Activated T-cell treated with anti-CD3 and anti-CD28 coated beads, Interleukin-2, amount 50 U/mL, for 48 hours (primary cell): ENCODE measurements around the gene CD164.
"Not testable (repeated sequence)": the region's sequence is repeated elsewhere in the genome, so short reads cannot be mapped to it uniquely, and the experiment has no call there.

Experiments
- DNase-seq, 2 experiments: peaks; one replicate each; pipeline ENCODE4 v3.0.0-alpha.2; 2020

The CD164 gene

GRCh38 chr6:109340811-109341210, 41.5 kb downstream of the CD164 start:
- DNase-seq = no peak

GRCh38 chr6:109339906-109340678, 42.2 kb downstream of the CD164 start:
- DNase-seq = no peak

GRCh38 chr6:109336221-109336961, 45.9 kb downstream of the CD164 start:
- no peak for DNase-seq

- not testable (repeated sequence) for DNase-seq
Observed at GRCh38 chr6:109333870-109334269, 48.4 kb downstream of the CD164 start.

- no peak for DNase-seq
Observed at GRCh38 chr6:109332748-109333147, 49.5 kb downstream of the CD164 start.

- DNase-seq = no peak
Observed at GRCh38 chr6:109331081-109331480, 51.2 kb downstream of the CD164 start.

- no peak for DNase-seq
Observed at GRCh38 chr6:109330263-109330662, 52.0 kb downstream of the CD164 start.

GRCh38 chr6:109328629-109329028, 53.6 kb downstream of the CD164 start:
- DNase-seq = no peak

GRCh38 chr6:109327959-109328358, 54.3 kb downstream of the CD164 start:
- no peak for DNase-seq

- no peak for DNase-seq
Observed at GRCh38 chr6:109327491-109327890, 54.8 kb downstream of the CD164 start.

GRCh38 chr6:109326351-109326750, 55.9 kb downstream of the CD164 start:
- no peak for DNase-seq

GRCh38 chr6:109325400-109325801, 56.9 kb downstream of the CD164 start:
- no peak for DNase-seq

GRCh38 chr6:109323241-109323640, 59.0 kb downstream of the CD164 start:
- DNase-seq = no peak

GRCh38 chr6:109322825-109323224, 59.4 kb downstream of the CD164 start:
- DNase-seq = no peak

- DNase-seq = no peak
Observed at GRCh38 chr6:109321752-109322151, 60.5 kb downstream of the CD164 start.

- DNase-seq = no peak
Observed at GRCh38 chr6:109320072-109320471, 62.2 kb downstream of the CD164 start.

- no peak for DNase-seq
Observed at GRCh38 chr6:109318328-109318876, 63.9 kb downstream of the CD164 start.

- no peak for DNase-seq
Observed at GRCh38 chr6:109316909-109317308, 65.4 kb downstream of the CD164 start.
